NCI-H187 (cell line): Measurements from ENCODE around the gene HRH1.
"Not testable (repeated sequence)": the region's sequence is repeated elsewhere in the genome, so short reads cannot be mapped to it uniquely, and the experiment has no call there.

ENCODE experiments used
- DNase-seq, 2 experiments: peaks; one replicate each; lab custom pipeline; 2025; lab: John Stamatoyannopoulos, UW

The HRH1 gene

GRCh38 chr3:11172096-11172690 is 17.9 kb downstream of the HRH1 start:
- DNase-seq, result no peak

DNA sequence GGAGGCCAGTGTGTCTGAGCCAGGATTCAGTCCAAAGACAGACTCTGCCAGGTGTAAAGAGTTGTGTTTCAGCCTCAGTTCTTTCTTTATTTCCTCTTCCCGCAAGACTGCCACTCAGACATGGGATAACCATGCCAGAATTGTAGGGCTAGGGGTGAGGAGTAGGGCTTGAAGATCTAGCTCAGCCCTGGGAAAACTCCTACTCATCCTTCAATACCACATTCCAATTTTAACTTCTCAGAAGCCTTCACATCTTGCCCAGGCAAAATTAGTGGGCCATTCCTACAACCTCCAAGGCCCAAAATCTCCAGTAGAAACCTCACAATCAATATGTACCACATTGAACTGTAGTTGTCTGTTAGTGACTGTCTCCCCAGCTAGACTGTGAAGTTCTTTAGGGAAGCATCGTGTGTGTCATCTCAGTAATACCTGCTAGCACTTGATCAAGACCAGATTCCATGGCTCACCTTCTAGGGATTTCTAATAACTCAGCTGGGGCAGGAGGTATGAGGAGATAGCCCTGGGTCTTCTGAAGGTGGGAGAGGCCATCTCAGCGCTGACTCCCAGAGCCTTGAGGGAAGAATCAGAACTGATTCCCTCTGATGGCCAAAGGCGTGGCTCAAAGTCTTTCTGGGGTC is 19.7 kb downstream of the HRH1 start:
- no peak for DNase-seq

GRCh38 chr3:11178421-11178820 is 24.1 kb downstream of the HRH1 start:
- no peak for DNase-seq

- not testable (repeated sequence) for DNase-seq
Measured at GRCh38 chr3:11184328-11184969, 30.2 kb downstream of the HRH1 start.

- DNase-seq, result no peak
Measured at GRCh38 chr3:11185144-11185543, 30.9 kb downstream of the HRH1 start.

DNA sequence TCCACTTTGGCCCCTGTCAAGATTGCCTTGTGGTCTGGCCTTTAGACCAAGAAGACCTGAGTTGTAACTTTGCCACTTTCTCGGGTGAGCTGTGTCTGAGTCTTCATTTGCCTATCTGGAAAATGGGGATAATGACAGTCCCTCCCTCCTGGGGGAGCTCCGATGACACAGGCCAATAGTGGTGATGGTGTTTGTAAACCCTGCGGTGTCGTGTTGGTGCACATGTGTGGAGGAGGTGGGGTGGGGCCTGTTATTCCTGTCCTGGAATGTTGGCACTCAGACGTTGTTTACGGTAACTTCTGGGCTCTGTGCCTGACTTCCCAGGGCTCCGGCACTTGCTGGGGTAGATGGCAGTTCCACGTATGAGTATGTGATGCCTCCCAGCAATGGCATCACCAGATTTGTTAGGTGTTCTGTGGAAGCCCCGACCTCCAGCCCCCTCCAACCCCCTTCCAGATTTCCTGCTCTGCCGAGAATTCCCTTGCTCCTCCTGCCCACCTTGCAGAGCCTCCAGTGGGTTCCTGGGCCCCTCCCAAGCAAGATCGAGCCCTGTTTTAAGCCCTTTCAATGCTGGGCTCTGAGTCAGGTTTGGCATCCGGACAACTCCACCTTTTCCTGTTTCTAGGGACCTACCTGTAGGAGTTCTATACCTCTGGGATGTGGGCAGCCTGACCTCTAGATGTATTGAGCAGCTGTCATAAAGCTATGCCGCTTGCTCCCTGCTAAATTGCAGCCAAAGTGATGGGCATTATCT is 31.4 kb downstream of the HRH1 start:
- no peak for DNase-seq

DNA sequence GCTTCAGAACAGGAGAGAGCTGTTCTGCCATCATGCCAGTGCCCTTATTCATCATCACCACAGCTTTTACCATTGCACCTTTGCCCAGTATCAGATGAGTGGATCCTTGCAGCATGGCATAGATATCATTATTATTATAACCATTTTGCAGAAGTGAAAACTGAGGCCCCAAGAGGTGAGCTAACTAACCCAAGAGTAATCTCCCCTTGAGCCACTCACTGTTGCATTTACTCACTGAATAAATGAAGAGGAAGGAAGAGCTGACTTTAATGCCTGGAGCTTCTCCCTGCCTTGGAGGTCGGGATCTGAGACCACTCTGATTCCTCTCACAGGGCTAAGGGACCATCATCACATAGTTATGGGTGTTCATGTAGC is 32.0 kb downstream of the HRH1 start:
- no peak for DNase-seq

DNA sequence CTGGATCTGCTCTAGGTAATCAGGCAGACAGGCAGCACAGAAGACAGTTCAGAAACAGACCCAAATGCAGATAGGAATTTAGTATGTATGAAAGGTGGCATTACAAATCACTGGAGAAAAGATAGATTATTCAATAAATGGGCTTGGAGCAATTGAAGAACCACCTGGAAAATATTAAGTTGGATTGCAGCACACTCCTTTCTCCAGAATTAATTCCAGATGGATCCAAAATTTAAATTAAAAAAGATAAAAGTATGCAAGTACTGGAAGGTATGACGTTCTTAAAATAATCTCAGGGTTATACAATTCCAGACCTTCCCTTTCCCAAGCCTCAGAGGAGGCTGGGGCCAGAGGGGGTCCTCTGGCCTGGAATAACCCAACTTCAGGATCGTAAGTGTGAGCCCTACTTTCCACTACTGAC is 32.5 kb downstream of the HRH1 start:
- no peak for DNase-seq

- DNase-seq, result no peak
Measured at GRCh38 chr3:11187681-11188080, 33.4 kb downstream of the HRH1 start.

DNA sequence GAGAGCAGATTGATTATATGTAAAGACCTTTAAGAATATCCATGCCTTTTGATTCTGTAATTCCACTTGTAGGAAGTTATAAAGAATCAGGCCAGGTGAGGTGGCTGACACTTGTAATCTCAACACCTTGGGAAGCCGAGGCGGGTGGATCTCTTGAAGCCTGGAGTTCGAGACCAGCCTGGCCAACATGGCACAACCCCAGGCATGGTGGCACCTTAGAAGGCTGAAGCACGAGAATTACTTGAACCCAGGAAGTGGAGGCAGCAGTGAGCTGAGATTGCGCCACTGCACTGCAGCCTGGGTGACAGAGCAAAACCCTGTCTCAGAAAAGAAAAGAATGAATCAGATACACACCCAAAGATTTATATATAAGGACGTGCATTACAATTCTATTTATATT is 33.9 kb downstream of the HRH1 start:
- DNase-seq, result no peak

DNA sequence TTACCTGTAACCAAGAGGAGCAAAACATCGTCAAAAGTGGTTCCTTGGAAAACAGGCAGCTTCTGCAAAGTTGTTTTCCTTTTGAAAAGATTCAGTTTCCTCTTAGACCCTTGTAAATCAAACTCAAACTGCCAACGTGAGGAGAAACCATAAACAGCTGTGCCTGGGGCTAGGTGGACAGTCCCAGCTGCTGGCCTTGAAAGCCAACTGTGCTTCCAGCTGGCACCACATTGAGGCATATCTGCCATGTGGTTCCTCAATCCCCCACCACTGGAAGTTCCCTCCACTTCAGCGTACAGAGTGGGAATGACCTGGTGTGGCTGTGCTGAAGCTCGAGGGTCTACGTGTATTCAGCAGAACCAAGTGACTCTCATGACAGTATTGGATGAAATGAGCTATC is 40.9 kb downstream of the HRH1 start:
- no peak for DNase-seq

- no peak for DNase-seq
Measured at GRCh38 chr3:11195721-11196332, 41.5 kb downstream of the HRH1 start.

GRCh38 chr3:11197484-11197883 is 43.2 kb downstream of the HRH1 start:
- DNase-seq, result no peak

DNA sequence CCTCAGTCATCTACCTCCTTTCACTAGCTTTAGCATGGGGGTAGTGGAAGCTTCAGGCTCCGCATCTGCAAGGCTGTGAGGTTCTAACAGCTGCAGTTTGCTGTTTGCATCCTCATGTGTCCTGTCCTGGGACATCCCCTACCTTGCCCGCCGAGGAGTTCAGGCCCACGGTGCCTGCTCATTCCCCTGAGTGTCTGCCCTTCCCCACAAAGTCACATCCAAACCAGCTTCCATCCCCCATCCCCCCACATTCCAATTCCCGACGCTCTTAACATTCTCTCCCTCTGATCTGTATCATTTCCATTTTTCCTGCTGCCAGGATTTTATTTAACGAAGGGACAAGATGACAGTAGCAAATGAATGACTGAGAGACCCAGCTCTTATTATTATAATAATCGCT is 43.8 kb downstream of the HRH1 start:
- DNase-seq, result no peak

DNA sequence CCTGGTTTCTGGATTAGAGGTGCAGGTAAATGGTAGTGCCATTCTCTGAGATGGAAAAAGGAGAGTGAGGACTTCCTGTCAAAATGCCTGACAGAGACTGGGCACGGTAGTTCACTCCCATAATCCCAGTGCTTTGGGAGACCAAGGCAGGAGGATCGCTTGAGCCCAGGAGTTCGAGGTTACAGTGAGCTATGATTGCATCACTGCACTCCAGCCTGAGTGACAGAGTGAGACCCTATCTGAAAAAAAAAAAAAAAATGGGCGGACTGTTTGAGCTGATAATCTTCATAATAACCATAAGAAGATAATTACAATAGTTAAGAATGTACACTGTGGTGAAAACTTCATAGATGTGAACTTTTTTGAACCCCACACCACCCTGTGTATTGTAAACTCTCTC is 44.2 kb downstream of the HRH1 start:
- DNase-seq, result no peak

DNA sequence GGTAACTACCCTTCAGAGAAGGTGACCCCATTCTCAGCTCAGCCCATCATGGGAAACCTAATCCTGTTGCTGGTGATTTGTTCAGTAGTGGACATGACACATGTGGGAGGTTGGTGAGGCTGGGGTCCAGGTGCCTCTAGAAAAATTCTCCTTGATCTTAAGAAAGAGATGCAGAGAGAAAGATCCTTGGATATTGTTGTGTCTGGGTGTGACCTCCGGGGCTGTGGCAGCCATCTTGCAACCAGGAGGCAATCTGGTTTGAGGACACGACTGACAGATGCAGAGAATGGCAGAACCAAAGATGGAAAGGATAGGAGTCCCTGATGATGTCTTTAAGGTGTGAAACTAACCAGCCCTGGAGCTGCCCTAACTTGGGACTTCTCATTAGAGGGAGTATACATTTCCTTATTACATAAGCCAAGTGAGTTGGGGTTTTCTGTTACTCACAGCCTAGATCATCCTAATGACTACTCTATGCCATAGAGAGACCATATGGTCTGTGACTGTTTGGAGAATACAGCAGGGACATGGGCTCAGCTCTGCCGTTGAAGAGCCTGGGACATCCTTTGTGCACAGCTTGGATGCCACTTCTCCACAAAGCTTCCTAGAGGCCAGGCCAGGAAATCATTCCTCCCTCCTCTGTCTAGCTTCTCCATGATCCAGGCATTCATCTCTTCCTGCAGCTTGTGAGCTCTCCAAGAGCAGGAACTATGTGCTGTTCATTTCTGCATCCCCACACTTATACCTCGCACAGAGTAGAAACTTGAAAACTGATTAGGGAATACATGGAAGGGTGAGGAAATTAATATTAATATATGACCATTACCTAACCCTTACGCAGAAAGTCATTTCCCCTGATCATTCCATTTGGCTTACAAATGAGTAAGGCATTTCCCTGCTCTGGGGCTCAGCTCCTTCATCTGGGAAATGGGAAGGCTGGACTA is 45.9 kb downstream of the HRH1 start:
- no peak for DNase-seq

DNA sequence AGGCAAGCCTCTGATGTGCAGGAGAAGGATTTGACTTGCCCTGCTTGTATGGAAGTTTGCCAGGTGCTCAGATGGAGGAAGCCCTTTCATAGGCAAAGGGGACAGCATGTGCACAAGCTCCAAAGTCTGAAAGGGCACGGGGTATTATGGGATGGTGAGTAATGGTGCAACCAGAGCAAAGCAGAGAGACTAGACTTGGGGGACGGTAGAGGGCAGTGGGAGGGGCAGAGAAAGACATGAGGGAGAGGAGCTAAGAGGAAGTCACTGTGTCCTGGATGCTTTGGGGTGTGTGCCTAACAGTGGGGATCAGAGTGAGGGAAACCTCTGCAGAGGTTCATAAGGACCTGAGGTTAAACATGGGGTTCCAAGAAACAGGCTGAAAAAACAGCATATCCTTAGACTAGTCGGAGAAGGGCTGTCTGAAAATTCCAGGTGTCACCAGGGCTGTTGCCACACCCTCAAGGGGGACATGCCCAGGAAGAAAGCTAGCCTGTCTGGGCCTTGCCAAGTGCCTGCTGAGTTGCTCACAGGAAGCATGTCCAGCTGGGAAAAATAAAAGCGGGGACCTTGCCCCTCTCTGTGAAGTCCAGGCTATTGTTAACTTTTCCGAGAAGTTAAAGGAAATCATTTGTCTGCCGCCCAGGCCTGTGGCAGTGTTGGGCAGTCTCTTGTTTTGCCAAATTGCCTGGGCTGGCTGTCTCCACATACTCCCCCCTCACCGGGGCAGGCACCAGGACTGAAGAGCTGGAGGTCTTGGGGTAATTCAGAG is 47.1 kb downstream of the HRH1 start:
- DNase-seq, result no peak

GRCh38 chr3:11203961-11204360 is 49.7 kb downstream of the HRH1 start:
- DNase-seq, result no peak

GRCh38 chr3:11204697-11205348 is 50.5 kb downstream of the HRH1 start:
- DNase-seq, result no peak

DNA sequence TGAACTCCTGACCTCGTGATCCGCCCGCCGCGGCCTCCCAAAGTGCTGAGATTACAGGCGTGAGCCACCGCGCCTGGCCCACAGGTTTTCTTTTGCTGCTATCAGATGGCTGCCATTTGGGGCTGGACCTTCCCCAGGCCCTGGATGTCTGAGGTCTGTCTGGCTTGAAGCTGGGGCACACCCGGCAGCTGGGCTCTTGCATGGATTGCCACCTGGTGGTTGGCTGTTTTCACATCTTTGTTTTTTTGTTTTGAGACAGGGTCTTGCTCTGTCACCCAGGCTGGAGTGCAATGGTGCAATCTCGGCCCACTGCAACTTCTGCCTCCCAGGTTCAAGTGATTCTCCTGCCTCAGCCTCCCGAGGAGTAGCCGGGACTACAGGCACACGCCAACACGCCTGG is 51.6 kb downstream of the HRH1 start:
- DNase-seq, result not testable (repeated sequence)
